ENCODE data around the gene TRANK1.

DNA sequence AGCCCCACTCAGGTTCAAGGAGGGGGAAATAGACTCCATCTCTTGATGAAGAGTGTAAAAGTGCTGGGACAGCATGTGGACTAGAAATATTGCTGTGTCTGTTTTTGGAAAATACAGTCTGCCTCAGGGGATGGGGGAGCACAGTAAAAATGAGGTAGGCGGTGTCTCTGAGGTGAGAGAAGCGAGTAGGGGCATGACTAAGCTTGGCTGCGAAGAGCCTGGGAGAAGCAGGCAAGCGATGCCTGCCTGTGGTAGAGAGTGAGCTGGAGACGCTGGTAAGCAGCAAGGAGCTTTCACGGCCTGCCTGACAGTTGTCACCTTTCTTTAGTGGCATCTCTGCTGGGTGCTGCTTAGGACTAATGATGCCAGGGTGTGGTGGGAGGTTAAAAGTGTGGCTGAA lies 131.5 kb downstream of the TRANK1 start:
- no peak for TF ChIP-seq ESRRG (CRISPR knock-in tag; IDR thresholded peaks at IDR 0.05)
- no peak for TF ChIP-seq GLIS3 (CRISPR knock-in tag; IDR thresholded peaks at IDR 0.05)
- TF ChIP-seq TSHZ2 (CRISPR knock-in tag; IDR thresholded peaks at IDR 0.05), result no peak
- TF ChIP-seq ZNF70 (CRISPR knock-in tag; IDR thresholded peaks at IDR 0.05), result no peak
- TF ChIP-seq RARB (CRISPR knock-in tag; IDR thresholded peaks at IDR 0.05), result no peak
- TF ChIP-seq ARNTL (CRISPR knock-in tag; IDR thresholded peaks at IDR 0.05; ENCODE audit: borderline replicate concordance, low read depth), result no peak
- TF ChIP-seq OSR1 (CRISPR knock-in tag; IDR thresholded peaks at IDR 0.05), result no peak
- no peak for TF ChIP-seq ZFP3 (CRISPR knock-in tag; IDR thresholded peaks at IDR 0.05)
- TF ChIP-seq, protein P1, sequence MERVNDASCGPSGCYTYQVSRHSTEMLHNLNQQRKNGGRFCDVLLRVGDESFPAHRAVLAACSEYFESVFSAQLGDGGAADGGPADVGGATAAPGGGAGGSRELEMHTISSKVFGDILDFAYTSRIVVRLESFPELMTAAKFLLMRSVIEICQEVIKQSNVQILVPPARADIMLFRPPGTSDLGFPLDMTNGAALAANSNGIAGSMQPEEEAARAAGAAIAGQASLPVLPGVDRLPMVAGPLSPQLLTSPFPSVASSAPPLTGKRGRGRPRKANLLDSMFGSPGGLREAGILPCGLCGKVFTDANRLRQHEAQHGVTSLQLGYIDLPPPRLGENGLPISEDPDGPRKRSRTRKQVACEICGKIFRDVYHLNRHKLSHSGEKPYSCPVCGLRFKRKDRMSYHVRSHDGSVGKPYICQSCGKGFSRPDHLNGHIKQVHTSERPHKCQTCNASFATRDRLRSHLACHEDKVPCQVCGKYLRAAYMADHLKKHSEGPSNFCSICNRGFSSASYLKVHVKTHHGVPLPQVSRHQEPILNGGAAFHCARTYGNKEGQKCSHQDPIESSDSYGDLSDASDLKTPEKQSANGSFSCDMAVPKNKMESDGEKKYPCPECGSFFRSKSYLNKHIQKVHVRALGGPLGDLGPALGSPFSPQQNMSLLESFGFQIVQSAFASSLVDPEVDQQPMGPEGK (CRISPR knock-in tag; IDR thresholded peaks at IDR 0.05; ENCODE audit: borderline replicate concordance), result no peak
- TF ChIP-seq CREB5 (CRISPR knock-in tag; IDR thresholded peaks at IDR 0.05; ENCODE audit: low read depth), result no peak
- no peak for TF ChIP-seq TOX (CRISPR knock-in tag; IDR thresholded peaks at IDR 0.05; ENCODE audit: borderline replicate concordance)
- TF ChIP-seq TCF4 (CRISPR knock-in tag; IDR thresholded peaks at IDR 0.05; ENCODE audit: borderline replicate concordance), result no peak
- TF ChIP-seq BACH2 (CRISPR knock-in tag; IDR thresholded peaks at IDR 0.05; ENCODE audit: borderline replicate concordance), result no peak

Data from SK-N-SH treated with all-trans-retinoic acid at 6 μM for 48 hours (cell line).